ENCODE measurements around the gene TNPO1.
"Not testable (repeated sequence)": the region's sequence is repeated elsewhere in the genome, so short reads cannot be mapped to it uniquely, and the experiment has no call there.

The TNPO1 gene

DNA sequence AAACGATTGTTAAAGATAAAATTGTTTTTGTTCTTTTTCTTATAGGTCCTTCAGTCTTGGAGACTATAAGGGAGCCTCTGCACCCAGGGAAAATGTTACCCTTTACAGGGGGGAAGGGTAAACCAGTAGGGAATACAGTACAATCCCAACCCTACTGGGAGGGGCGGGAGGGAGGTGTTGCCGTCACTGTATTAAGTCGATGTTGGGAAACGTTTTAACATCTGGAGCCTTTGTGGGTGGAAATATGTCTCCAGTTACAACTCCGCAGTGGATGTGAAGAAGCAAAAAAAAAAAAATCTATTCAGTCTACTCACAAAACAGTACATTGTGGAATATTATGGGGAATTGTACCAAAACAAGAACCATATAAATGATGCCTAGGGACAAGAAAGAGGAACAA is 92.2 kb downstream of the TNPO1 start:
- TF ChIP-seq, protein P1, sequence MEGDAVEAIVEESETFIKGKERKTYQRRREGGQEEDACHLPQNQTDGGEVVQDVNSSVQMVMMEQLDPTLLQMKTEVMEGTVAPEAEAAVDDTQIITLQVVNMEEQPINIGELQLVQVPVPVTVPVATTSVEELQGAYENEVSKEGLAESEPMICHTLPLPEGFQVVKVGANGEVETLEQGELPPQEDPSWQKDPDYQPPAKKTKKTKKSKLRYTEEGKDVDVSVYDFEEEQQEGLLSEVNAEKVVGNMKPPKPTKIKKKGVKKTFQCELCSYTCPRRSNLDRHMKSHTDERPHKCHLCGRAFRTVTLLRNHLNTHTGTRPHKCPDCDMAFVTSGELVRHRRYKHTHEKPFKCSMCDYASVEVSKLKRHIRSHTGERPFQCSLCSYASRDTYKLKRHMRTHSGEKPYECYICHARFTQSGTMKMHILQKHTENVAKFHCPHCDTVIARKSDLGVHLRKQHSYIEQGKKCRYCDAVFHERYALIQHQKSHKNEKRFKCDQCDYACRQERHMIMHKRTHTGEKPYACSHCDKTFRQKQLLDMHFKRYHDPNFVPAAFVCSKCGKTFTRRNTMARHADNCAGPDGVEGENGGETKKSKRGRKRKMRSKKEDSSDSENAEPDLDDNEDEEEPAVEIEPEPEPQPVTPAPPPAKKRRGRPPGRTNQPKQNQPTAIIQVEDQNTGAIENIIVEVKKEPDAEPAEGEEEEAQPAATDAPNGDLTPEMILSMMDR (IDR thresholded peaks at IDR 0.05; ENCODE audit: low read depth, low read length, missing control alignments): no peak
- no peak for DNase-seq (ENCODE audit: low read depth)

DNA sequence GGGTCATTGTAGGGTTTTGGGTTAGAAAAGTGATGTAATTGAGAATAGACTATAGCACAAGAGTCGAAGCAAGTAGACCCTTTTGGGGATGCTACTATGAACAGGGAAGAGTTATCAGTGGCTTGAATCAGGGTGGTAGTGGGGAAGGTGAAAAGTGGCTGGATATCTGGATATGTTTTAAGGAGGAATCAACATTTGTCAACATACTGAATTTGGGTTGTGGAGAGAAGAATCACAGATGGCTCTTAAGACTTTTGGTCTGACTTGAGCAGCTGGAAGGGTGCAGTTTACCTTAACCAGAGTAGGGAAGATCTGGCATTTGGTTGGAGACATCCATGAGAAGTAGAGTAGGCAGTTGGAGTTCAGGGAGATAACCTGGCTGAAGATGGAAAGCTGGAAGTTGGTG is 100.9 kb downstream of the TNPO1 start:
- H3K4me3 ChIP-seq (ENCODE audit: low read depth, low read length): no peak overlapping the region
- TF ChIP-seq, protein P1 (IDR thresholded peaks at IDR 0.05; ENCODE audit: low read depth, low read length, missing control alignments): no peak
- DNase-seq (ENCODE audit: low read depth): no peak

More for the DNA sequence above, 92.2 kb downstream of the TNPO1 start:
- no peak overlapping the region for H3K4me3 ChIP-seq (ENCODE audit: low read depth, low read length)

DNA sequence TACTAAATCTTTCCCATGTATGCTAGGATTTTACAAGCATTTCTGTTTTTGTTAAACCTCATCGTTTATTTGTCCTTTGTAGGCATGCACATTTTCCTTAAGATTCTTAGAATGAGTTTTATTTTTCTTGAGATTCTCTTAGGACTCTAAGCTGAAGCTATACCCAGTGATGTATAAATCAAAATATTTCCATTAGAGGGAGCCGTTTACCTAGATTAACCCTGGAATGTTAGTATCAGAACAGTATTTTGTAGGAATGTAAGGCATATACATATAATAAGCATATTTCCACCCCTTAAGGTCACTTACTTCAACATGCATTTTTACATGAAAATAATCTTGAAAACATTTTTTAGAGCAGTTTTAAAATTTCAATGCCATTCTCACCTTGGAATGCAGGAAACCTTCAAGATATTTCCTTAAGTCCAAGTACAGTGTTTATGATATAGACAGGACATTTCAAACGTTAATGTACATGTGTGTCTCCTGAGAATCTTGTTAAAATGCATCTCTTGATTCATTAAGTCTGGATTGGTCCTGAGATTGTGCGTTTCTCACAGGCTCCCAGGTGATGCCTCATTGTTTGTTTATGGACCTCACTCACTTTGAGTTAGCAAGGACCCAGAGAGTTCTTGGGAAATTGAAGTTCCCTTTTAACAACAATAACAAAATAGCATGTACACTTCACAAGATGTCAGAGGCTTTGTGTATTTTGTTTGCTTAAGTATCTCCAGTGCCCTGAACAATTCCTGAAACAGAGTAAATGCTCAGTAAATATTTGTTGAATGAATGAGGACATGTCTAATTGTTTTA is 104.4 kb downstream of the TNPO1 start:
- H3K4me3 ChIP-seq (ENCODE audit: low read depth, low read length): no peak overlapping the region
- TF ChIP-seq, protein P1 (IDR thresholded peaks at IDR 0.05; ENCODE audit: low read depth, low read length, missing control alignments): no peak
- DNase-seq (ENCODE audit: low read depth): no peak

DNA sequence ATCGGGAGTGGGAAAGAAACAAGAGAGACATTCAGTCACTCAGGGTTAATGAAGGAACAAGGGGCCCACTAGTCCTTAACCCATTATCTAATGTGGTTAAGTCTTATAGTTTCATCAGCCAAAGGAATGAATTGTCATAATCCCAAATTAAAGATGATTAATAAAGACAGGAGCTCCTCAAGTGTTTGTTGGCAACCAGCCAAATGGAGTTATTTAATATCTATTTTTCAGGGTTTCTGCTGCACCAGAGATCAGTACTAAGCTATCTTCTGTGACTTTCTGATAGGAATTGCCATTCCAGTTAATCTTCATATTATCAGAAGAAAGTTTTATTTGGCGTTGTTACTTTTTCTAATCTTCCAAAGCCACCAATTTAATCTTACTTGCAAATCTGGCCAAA is 105.4 kb downstream of the TNPO1 start:
- TF ChIP-seq, protein P1 (IDR thresholded peaks at IDR 0.05; ENCODE audit: low read depth, low read length, missing control alignments): no peak
- no peak for DNase-seq (ENCODE audit: low read depth)
- no peak overlapping the region for H3K4me3 ChIP-seq (ENCODE audit: low read depth, low read length)

DNA sequence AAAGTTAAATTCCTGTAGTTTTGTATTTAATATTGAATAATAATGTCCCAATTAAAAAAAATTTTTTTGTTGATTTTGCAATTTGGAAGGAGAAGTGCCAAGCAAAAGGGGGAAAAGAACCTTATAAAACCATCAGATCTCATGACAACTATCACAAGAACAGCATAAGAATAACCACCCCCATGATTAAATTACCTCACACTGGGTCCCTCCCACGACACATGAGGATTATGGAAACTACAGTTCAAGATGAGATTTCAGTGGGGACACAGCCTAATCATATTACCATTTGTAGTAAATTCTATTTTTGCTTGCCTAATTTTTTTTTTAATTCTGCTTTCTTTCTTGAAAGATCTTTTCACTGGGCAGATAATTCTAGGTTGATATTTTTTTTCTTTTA is 106.0 kb downstream of the TNPO1 start:
- no peak for DNase-seq (ENCODE audit: low read depth)
- H3K4me3 ChIP-seq (ENCODE audit: low read depth, low read length): no peak overlapping the region
- TF ChIP-seq, protein P1 (IDR thresholded peaks at IDR 0.05; ENCODE audit: low read depth, low read length, missing control alignments): no peak

DNA sequence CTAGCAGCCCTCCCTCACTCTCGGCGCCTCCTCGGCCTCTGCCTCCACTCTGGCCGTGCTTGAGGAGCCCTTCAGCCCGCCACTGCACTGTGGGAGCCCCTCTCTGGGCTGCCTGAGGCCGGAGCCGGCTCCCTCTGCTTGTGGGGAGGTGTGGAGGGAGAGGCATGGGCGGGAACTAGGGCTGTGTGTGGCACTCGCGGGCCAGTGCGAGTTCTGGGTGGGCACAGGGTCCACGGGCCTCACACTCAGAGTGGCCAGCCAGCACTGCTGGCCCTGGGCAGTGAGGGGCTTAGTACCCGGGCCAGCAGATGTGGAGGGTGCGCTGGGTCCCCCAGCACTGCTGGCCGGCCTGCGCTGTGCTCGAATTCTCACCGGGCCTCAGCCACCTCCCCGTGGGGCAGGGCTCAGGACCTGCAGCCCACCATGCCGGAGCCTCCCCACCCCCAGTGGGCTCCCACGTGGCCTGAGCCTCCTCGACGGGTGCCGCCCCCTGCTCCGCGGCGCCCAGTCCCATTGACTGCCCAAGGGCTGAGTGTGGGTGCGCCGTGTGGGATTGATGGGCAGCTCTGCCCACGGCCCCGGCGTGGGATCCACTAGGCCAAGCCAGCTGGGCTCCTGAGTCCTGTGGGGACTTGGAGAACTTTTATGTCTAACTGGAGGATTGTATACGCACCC is 109.0 kb downstream of the TNPO1 start:
- TF ChIP-seq, protein P1 (IDR thresholded peaks at IDR 0.05; ENCODE audit: low read depth, low read length, missing control alignments): no peak
- H3K4me3 ChIP-seq (ENCODE audit: low read depth, low read length): no peak overlapping the region
- DNase-seq (ENCODE audit: low read depth): no peak

DNA sequence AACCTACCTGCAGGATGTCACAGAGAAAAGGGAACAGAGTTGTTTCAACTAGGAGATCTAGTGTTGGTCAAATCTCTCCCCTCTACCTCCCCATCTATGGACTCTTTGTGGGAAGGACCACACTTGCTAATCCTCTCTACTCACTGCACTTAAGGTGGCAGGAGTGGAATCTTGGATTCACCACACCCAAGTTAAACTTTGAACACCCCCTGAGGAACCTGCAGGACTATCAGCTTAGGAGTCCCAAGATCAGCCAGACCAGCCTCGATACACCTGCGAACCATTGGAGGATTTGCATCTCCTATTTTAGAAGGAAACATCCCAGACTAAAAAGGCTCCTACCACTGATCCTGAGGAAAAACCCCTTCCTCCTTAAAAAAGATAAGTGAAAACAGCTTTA is 116.2 kb downstream of the TNPO1 start:
- H3K4me3 ChIP-seq (ENCODE audit: low read depth, low read length); DNase-seq (ENCODE audit: low read depth): not testable (repeated sequence)

DNA sequence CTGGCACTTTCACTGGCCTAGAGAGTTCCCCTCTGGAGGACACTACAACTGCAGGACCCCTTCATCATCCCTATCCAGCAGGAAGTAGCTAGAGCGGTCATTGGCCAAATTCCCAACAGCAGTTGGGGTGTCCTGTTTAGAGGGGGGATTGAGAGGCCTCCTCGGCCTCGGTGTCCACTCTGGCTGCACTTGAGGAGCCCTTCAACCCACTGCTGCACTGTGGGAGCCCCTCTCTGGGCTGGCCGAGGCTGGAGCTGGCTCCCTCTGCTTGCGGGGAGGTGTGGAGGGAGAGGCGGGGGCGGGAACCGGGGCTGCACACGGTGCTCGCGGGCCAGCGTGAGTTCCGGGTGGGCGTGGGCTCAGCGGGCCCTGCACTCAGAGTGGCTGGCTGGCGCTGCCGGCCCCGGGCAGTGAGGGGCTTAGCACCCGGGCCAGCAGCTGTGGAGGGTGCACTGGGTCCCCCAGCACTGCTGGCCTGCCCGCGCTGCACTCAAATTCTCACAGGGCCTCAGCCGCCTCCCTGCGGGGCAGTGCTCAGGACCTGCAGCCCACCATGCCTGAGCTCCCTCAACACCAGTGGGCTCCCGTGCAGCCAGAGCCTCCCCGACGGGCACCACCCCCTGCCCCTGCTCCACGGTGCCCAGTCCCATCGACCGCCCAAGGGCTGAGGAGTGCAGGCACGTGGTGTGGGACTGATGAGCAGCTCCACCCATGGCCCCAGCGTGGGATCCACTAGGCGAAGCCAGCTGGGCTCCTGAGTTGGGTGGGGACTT is 118.7 kb downstream of the TNPO1 start:
- not testable (repeated sequence) for DNase-seq (ENCODE audit: low read depth); H3K4me3 ChIP-seq (ENCODE audit: low read depth, low read length)

All from GM12864 (cell line).